Measurements from ENCODE around the gene CCDC102A.

The CCDC102A gene

DNA sequence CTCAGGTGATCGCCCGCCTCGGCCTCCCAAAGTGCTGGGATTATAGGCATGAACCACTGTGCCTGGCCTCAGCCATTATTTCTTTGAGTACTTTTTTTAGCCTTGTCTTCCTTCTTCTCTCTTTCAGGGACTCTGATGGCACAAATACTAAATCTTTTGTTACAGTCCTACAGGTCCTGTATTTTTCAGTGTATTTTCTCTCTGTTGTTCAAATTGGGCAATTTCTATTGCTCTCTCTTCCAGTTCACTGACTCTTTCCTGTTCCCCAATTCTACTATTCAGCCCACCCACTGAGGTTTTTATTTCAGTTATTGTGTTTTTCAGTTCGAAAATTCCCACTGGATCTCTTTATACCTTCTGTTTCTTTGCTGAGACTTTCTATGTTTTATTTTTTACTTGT, 42.6 kb downstream of the CCDC102A start:
- TF ChIP-seq, protein P1, sequence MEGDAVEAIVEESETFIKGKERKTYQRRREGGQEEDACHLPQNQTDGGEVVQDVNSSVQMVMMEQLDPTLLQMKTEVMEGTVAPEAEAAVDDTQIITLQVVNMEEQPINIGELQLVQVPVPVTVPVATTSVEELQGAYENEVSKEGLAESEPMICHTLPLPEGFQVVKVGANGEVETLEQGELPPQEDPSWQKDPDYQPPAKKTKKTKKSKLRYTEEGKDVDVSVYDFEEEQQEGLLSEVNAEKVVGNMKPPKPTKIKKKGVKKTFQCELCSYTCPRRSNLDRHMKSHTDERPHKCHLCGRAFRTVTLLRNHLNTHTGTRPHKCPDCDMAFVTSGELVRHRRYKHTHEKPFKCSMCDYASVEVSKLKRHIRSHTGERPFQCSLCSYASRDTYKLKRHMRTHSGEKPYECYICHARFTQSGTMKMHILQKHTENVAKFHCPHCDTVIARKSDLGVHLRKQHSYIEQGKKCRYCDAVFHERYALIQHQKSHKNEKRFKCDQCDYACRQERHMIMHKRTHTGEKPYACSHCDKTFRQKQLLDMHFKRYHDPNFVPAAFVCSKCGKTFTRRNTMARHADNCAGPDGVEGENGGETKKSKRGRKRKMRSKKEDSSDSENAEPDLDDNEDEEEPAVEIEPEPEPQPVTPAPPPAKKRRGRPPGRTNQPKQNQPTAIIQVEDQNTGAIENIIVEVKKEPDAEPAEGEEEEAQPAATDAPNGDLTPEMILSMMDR (IDR thresholded peaks at IDR 0.05), result no peak

DNA sequence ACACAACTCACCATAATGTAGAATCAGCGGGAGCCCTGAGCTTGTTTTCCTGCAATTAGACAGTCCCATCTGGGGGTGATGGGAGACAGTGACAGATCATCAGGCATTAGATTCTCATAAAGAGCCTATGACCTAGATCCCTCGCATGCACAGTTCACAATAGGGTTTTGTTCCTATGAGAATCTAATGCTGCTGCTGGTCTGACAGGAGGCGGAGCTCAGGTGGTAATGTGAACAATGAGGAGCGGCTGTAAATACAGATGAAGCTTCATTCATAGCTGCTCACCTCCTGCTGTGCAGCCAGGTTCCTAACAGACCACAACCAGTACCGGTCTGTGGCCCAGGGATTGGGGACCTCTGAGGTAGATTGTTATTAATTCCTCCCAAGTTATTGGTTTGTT, 47.1 kb downstream of the CCDC102A start:
- TF ChIP-seq, protein P1 (IDR thresholded peaks at IDR 0.05), result no peak

DNA sequence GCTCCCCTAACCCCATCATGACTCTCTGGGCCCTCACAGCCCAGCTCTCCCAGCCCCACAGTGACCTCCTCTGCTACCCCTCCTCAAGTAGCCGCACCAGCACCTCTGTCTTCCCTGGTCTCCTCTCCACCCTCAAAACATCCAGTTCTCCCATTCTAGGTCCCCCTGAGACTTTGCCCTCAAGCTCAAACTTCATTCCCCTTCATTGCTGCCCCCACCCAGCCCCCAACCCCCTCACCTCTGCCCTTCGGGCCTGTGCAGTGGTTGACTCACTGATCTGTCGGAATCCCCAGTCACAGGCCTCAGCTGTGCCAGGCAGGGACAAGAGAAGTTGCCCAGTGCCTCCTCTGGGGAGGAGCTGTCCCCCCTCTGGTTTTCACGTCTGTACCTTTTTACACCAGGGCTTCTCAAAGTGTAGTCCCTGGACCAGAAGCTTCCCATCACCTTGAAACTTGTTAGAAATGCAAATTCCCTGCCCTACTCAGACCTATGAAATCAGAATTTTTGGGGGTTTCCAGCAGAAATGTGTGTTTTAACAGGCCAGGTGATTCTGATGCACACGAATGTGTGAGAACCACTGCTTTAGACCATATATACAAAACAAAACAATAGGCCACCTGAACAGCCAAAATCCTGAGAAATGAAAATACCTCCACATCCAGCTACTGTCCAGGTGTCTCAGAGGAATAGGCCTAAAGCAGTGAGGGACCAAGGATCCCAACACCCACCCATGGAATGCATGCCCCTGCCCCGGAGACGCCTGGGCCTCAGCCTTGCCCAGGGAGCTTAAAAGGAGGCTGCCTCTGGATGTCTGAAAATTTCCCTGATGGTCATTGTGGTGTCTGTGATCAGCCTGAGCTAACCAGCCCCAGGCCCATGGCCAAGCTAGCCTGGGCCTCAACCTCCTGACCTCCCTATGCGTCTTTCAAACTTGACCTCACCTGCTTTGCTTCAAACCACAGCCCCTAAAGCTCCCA, 49.2 kb downstream of the CCDC102A start:
- TF ChIP-seq, protein P1 (IDR thresholded peaks at IDR 0.05), result no peak

DNA sequence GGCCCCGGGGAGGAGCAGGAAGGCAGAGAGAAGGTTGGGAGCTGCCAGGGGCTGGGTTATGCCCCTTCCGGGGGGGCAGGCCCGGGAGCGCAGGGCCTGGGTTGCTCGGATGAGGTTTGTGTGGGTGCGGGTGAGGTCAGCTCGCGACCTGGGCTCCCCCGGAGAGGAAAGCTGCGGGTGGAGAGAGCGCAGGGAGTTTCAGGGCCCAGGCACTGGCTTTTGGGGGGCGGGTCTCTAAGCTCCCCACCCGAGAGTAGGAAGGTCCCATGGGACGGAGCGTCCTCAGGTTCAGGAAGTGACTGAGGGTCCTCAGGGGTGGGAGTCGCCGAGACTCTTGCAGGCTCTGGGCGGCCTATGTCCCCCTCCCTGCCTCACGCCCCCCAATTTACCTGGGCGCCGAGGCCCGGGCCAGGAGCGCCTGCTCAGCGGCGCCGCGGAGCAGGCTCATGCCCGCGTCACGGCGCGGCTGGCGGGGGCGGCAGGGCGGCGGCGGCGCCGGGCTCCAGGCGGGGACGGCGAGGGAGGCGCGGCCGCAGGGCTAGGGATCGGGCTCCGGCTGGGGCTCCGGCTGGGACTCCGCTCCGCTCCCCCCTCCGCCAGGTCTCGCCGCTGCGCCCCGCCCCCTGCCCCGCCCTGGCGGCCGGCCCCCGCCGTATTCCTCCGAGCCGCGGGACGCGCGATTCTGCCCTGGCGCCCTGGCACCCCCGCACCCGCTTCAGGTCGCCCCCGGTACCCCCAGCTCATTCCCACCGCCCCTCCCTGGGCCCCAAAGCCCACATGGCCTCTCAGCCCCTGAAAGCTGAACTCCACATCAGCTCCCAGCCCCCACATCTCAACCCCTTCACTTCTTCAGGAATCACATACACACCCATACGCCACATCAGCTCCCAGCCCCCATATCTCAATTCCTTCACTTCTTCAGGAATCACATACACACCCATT, 50.2 kb downstream of the CCDC102A start, which contains the start of gene DOK4:
Gene DOK4, minus strand, starts transcription at position 578 of the 942 bp plus-strand sequence. CDS start 6,986 bp downstream, outside the sequence.
- TF ChIP-seq, protein P1 (IDR thresholded peaks at IDR 0.05), result no peak

DNA sequence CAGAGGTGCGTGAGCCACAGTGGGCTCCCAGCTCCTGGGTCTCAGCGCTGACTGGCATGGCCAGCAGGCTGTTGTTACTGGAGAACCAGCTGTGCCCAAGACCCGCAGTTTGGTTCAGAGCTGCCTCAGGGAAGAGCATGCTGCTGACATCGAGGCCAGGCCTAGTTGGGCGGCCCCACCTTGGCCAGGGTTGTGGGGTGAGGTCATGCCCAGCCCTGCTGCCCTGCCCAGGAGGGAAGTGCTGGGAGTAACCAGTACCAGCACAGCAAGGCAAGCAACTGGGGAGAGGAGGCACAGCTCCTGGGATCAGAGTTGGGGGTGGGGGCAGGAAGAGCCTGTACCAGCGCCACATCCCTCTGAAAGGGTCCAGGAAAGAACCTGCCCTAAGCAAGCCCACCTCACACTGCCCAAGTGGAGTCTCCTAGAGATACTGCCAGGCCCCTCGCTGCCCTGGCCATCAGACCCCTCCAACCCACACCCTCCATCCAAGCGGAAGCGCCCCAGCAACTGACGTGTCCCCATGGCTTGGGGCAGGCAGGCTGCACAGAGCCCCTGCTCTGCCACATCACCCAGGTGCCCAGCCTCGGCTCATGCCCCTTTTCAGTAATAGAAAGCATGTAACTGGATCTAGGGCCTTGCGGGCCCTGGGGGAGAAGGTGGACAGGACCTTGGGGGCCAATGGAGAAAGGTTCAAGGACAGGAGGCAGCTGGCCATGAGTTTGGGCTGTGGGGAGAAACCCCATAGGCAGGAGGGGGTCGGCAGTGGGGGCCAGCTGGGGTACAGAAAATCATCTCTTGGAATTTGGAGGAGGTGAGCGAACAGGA, 51.1 kb downstream of the CCDC102A start:
- TF ChIP-seq, protein P1 (IDR thresholded peaks at IDR 0.05), result no peak

DNA sequence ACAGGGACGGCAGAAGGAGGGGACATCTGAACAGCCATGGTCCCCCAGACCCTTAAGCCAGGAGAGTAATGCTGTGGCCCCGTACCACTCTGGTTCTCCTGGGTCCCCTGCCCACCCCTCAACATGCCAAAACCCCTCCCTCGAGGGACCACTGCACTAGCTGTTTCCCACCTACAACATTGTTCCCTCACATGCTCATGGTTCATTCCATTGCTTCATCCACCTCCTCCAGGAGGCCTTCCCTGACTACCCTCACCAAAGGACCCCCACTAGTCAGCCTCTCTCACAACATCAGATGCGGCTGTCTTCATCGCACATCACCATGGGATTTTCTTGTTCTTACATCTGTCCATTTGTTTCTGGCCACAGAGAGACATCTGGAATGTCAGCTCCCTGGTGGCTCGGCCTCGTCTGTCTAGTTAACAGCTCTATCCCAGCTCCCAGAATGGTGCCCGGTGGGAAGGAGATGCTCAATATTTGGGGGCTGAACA, 51.8 kb downstream of the CCDC102A start:
- TF ChIP-seq, protein P1 (IDR thresholded peaks at IDR 0.05), result no peak

Data from LNCAP (cell line).